AG10803 (cell line): ENCODE results near the gene LIN7C.

Experiments
- DNase-seq: peaks from one replicate; pipeline ENCODE4 v3.0.0; 2010; ENCODE audit warnings: low read depth
- H3K4me3 ChIP-seq: 2 replicates; pipeline ENCODE4 v1.5.1; 2011; ENCODE audit warnings: mild to moderate bottlenecking, low read length, control low read depth
- TF ChIP-seq, protein P1 (sequence below): conservative IDR thresholded peaks from 2 replicates; pipeline ENCODE4 v1.5.1; 2011; ENCODE audit warnings: mild to moderate bottlenecking, low read length, control low read depth, inconsistent platforms

Gene LIN7C

DNA sequence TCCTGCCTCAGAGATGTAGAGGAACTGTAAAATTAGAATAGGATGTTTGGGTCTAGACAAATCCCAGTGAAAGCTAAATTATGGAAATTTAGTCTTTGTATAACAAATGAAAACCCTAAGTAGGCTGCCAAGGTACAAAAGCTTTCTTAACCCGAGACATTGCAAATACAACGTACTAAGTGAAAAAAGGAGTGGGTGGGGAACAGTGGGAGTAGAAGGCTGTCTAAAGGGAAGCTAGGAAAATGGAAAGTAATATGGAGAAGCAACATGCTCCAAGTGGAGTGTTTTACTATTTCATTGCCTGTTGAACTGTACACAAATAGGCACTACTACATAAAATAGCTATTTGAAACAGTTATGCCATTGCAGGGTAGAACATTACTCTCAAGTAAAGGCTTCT, 6.8 kb upstream of the LIN7C start:
- DNase-seq, result no peak
- TF ChIP-seq, protein P1, sequence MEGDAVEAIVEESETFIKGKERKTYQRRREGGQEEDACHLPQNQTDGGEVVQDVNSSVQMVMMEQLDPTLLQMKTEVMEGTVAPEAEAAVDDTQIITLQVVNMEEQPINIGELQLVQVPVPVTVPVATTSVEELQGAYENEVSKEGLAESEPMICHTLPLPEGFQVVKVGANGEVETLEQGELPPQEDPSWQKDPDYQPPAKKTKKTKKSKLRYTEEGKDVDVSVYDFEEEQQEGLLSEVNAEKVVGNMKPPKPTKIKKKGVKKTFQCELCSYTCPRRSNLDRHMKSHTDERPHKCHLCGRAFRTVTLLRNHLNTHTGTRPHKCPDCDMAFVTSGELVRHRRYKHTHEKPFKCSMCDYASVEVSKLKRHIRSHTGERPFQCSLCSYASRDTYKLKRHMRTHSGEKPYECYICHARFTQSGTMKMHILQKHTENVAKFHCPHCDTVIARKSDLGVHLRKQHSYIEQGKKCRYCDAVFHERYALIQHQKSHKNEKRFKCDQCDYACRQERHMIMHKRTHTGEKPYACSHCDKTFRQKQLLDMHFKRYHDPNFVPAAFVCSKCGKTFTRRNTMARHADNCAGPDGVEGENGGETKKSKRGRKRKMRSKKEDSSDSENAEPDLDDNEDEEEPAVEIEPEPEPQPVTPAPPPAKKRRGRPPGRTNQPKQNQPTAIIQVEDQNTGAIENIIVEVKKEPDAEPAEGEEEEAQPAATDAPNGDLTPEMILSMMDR, result no peak
- H3K4me3 ChIP-seq, result no peak overlapping the region

DNA sequence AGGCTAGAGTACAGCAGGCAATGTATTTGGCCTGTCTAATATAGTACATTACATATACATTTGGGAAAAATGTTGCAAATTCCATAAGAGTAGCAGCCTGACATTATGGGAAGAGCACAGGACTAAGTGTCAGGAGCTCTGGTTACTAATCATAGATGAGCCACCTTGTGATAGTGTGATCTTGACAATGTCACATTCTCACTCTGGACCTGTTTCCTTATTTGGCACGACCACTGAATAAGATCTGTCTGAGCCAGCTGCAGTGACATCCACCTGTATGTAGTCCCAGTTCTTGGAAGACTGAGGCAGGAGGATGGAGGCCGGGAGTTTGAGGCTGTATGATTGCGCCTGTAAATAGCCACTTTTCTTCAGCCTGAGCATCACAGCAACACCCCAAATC, 5.7 kb upstream of the LIN7C start:
- DNase-seq, result no peak
- TF ChIP-seq, protein P1, result no peak
- H3K4me3 ChIP-seq, result no peak overlapping the region

DNA sequence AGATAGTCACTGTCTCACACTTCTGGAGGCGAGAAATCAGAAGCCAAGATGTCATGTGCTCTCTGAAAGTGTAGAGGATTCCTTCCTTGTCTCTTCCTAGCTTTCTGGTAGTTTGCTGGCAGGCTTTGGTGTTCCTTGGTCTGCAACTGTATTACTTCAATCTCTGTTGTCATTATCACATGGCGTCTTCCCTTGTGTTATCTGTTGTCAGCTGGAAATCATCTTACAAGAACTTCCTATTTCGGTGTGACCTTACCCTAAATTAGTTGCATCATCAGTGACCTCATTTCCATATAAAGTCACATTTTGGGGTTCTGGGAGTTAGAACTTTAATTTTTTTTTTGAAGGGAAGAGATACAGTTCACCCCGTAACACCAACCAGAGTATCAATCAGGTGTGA, 3.3 kb upstream of the LIN7C start:
- H3K4me3 ChIP-seq, result no peak overlapping the region
- TF ChIP-seq, protein P1, result no peak
- DNase-seq, result no peak

DNA sequence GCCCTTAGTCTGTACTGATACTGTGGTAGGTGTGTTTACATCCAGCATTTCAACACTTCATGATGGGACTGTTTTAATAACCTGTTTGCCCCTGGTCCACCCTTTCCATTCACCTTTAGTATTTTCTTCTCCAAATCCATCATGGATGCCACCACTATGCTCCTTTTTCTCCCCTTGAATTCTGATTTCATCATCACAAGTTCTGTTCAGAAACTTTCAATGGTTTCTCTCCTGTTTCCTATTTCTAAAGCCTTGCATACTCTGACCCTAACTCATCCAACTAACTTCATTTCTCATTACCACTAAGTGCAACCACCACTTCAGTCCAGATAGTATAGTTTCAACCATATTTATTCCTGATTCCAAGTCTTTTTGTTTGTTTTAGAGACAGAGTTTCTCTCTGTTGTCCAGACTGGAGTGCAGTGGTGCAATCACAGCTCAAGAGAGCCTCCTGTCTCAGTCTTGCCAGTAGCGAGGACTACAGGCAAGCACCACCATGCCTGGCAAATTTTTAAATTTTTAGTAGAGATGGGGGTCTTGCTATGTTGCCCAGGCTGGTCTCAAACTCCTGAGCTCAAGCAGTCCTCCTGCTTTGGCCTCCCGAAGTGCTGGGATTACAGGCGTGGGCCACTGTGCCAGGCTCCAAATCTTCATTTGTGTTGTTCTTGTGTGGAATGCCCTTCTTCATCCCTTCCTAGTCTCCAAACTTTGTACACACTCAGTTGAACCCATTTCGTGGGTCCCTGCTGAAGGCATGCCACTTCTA, 1.2 kb upstream of the LIN7C start:
- TF ChIP-seq, protein P1, result no peak
- peak; percentile 24 for DNase-seq
- H3K4me3 ChIP-seq, result peak overlapping the region; percentile 99

DNA sequence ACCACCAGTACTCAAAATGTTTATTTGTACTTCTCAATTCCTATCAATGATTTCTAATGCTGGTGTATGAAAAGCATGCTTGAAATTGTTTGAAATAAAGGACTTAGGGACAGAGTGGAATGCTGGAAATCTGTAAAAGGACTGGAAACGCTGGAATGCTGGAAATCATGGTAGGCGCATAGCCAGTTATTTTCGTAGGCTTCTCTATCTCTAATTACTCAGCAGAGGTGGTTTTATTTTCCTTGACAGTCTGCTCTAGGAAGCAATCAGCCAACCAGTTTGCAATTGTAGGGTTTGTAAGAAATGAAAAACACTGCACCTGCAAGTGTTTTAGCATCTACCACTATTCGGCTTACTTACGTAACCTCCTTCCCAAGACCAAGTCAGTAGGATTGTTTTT, 788 bp downstream of the LIN7C start:
- peak overlapping the region; percentile 99 for H3K4me3 ChIP-seq
- DNase-seq, result peak; percentile 9
- TF ChIP-seq, protein P1, result no peak

GRCh38 chr11:27504205-27504604, 2.4 kb downstream of the LIN7C start:
- no peak for DNase-seq
- TF ChIP-seq, protein P1, result no peak
- no peak overlapping the region for H3K4me3 ChIP-seq

GRCh38 chr11:27501100-27501499, 5.5 kb downstream of the LIN7C start:
- no peak for DNase-seq
- H3K4me3 ChIP-seq, result no peak overlapping the region
- TF ChIP-seq, protein P1, result no peak
